GM19240 (cell line): ENCODE results near the gene DIS3L.
"Not testable (repeated sequence)": the region's sequence is repeated elsewhere in the genome, so short reads cannot be mapped to it uniquely, and the experiment has no call there.

Source experiments
- DNase-seq: peaks from one replicate; pipeline ENCODE4 v3.0.0; 2011; ENCODE audit warnings: low spot score; ENCODE audit not compliant: insufficient read length

DIS3L gene

GRCh38 chr15:66309828-66310227 lies 16.5 kb downstream of the DIS3L start:
- no peak for DNase-seq

GRCh38 chr15:66310786-66311185 lies 17.4 kb downstream of the DIS3L start:
- no peak for DNase-seq

- no peak for DNase-seq
These were observed 18.8 kb downstream of the DIS3L start for GRCh38 chr15:66312144-66312543.

GRCh38 chr15:66323312-66323928 lies 30.1 kb downstream of the DIS3L start:
- DNase-seq: no peak

- no peak for DNase-seq
These were observed 32.7 kb downstream of the DIS3L start for GRCh38 chr15:66326051-66326450.

GRCh38 chr15:66327736-66328135 lies 34.4 kb downstream of the DIS3L start:
- no peak for DNase-seq

GRCh38 chr15:66328771-66329170 lies 35.4 kb downstream of the DIS3L start:
- no peak for DNase-seq

GRCh38 chr15:66348530-66348929 lies 55.2 kb downstream of the DIS3L start:
- DNase-seq: not testable (repeated sequence)

- peak; percentile 4 for DNase-seq
These were observed 62.6 kb downstream of the DIS3L start for GRCh38 chr15:66356077-66356358.

- DNase-seq: peak; percentile 83
These were observed 63.2 kb downstream of the DIS3L start, which contains the start of gene TIPIN for GRCh38 chr15:66356359-66357236. TSS of gene TIPIN (minus strand) at chr15:66356685. CDS start at chr15:66352947, 3,738 bp downstream.

- no peak for DNase-seq
These were observed 66.4 kb downstream of the DIS3L start for GRCh38 chr15:66359740-66360139.

GRCh38 chr15:66361745-66362460 lies 68.5 kb downstream of the DIS3L start:
- DNase-seq: not testable (repeated sequence)

GRCh38 chr15:66362776-66363175 lies 69.4 kb downstream of the DIS3L start:
- no peak for DNase-seq

- DNase-seq: no peak
These were observed 71.7 kb downstream of the DIS3L start for GRCh38 chr15:66364944-66365528.

- no peak for DNase-seq
These were observed 76.6 kb downstream of the DIS3L start for GRCh38 chr15:66369773-66370651.

GRCh38 chr15:66374179-66374578 lies 80.8 kb downstream of the DIS3L start:
- DNase-seq: no peak

GRCh38 chr15:66378814-66379430 lies 85.6 kb downstream of the DIS3L start:
- no peak for DNase-seq

- not testable (repeated sequence) for DNase-seq
These were observed 88.0 kb downstream of the DIS3L start for GRCh38 chr15:66381376-66381775.
